Measurements from ENCODE around the gene RNF181. TPM values are rescaled to one million over a fixed set of nuclear protein-coding genes. Genes with fewer than 3 reads are reported as not detected.
A peak's percentile ranks its signal among the peaks of the same experiment; 100 is the strongest.

Gene RNF181
- total and polyA plus RNA-seq, 2 of the 8 experiments (the other 6 are each of a cell fraction or from before 2014, with no cell fraction given), result 97.2 to 514 TPM

GRCh38 chr2:85611217-85611704 is 15.7 kb downstream of the RNF181 start:
- no peak overlapping the region for H3K18ac ChIP-seq (ENCODE audit: extremely low read depth, low read length)
- H2AFZ ChIP-seq (ENCODE audit: low read length), result no peak overlapping the region
- no peak for FAIRE-seq
- H2BK15ac ChIP-seq (ENCODE audit: low read length), result no peak overlapping the region
- H3K27me3 ChIP-seq (replicated peaks in 1 of 4; ENCODE audit: control insufficient read depth in 3 of 4, extremely low read depth in 1 of 4, insufficient read depth in 3 of 4, low read length in 3 of 4), result no peaks in the 10 kb centered on the region
- H3K23ac ChIP-seq (ENCODE audit: insufficient read length), result no peak overlapping the region
- peak overlapping the region; percentile 56 for H4K91ac ChIP-seq (replicated peaks; ENCODE audit: insufficient read length, low read length)
- peak overlapping the region; percentile 31; the same call in 1 of the 2 replicates for H3K27ac ChIP-seq (ENCODE audit: low read depth, low read length)
- H2AK5ac ChIP-seq (ENCODE audit: low read depth, low read length), result no peak overlapping the region
- 11% methylated on average over 16 of the region's 24 CpGs; no CpG with 5 or more reads in 1 of the 2 experiments for WGBS, 2 experiments (ENCODE audit: extremely low coverage in 1 of 2, insufficient coverage in 1 of 2, insufficient read length in 1 of 2, insufficient replicate concordance in 2 of 2, low coverage in 1 of 2, low lambda C conversion rate in 2 of 2, missing lambda C conversion rate in 1 of 2)
- H3K79me2 ChIP-seq (ENCODE audit: control insufficient read depth in 1 of 2, insufficient read depth in 2 of 2, low read length in 2 of 2), result peaks cover 0 to 13% of the 10 kb centered on the region in 2 experiments; a peak in 2 of 4 replicates
- 0 out of 2 replicates have a peak overlapping the region, but pooled peaks have one; percentile 35 for H2BK5ac ChIP-seq (ENCODE audit: low read depth, low read length)
- no peak for DNase-seq (ENCODE audit: low read depth in 1 of 2, low spot score in 2 of 2)
- H4K8ac ChIP-seq (ENCODE audit: extremely low read depth, insufficient read depth, low read length), result peak overlapping the region; percentile 20; the same call in 1 of the 2 replicates
- peaks cover 4% of the 10 kb centered on the region; the same call in 1 of the 2 replicates for H3K23me2 ChIP-seq (ENCODE audit: low read depth, low read length)
- CTCF ChIA-PET (ENCODE audit: partially characterized antibody), result interaction anchor here (0.7 to 0.8 kb wide), 3 partner anchors 9 to 190 kb away, joined by 3 to 5 read pairs (median 3); no protein-coding TSS in a partner anchor
- no peak overlapping the region for H2BK120ac ChIP-seq (replicated peaks; ENCODE audit: low read depth, low read length)
- no peak overlapping the region for H2BK20ac ChIP-seq (ENCODE audit: low read length)
- H3K4me3 ChIP-seq (ENCODE audit: extremely low read depth in 1 of 4, insufficient read depth in 2 of 4, low read depth in 3 of 4, low read length in 4 of 4), result peak overlapping the region; percentile 78 to 87 (median 84)
- H3K4me1 ChIP-seq (replicated peaks in 1 of 4; ENCODE audit: control insufficient read depth in 3 of 4, insufficient read depth in 4 of 4, low read length in 3 of 4), result no peaks in the 10 kb centered on the region; a peak in 3 of 7 replicates
- peak overlapping the region in 3 of 4 experiments; percentile 30 to 83 (median 65); a peak in 6 of 7 replicates for H3K9ac ChIP-seq (replicated peaks in 1 of 4; ENCODE audit: extremely low read depth in 1 of 4, low read depth in 3 of 4, low read length in 3 of 4)
- H2BK12ac ChIP-seq (ENCODE audit: low read depth, low read length), result no peak overlapping the region
- H3K4me2 ChIP-seq (ENCODE audit: insufficient read depth in 1 of 2, low read depth in 2 of 2, low read length in 2 of 2), result peak overlapping the region; percentile 68 to 82
- peaks cover 0 to 11% of the 10 kb centered on the region in 2 experiments for H4K20me1 ChIP-seq (replicated peaks in 1 of 2; ENCODE audit: control insufficient read depth in 1 of 2, insufficient read depth in 2 of 2, low read length in 2 of 2)
- POLR2A ChIA-PET (ENCODE audit: partially characterized antibody), result interaction anchor here (0.7 to 7.9 kb wide), 24 partner anchors 8 to 495 kb away, joined by 3 to 95 read pairs (median 5); partner anchors contain the start of genes GGCX, MAT2A, POLR1A and PTCD3
- H3K56ac ChIP-seq (replicated peaks; ENCODE audit: insufficient read length, low read depth, low read length), result no peak overlapping the region
- no peaks in the 10 kb centered on the region; the same call in 1 of the 2 replicates for H3K79me1 ChIP-seq (ENCODE audit: low read depth, low read length)
- H3K36me3 ChIP-seq (ENCODE audit: control insufficient read depth in 2 of 4, insufficient read depth in 4 of 4, low read length in 3 of 4), result peaks cover 6 to 17% (median 14%) of the 10 kb centered on the region in 4 experiments; a peak in 6 of 8 replicates
- H4K5ac ChIP-seq (ENCODE audit: insufficient read length, low read depth, low read length), result peak overlapping the region; percentile 9
- H3K9me3 ChIP-seq (ENCODE audit: insufficient read depth in 2 of 2, low read depth in 1 of 2, low read length in 1 of 2), result no peaks in the 10 kb centered on the region
- no peak overlapping the region for H3K14ac ChIP-seq (ENCODE audit: insufficient read length)
- H3K4ac ChIP-seq (replicated peaks; ENCODE audit: insufficient read length, low read depth, low read length), result no peak overlapping the region
- TF ChIP-seq SIN3A (conservative IDR thresholded peaks at IDR 0.05 in 1 of 2, IDR thresholded peaks at IDR 0.05 in 1 of 2; ENCODE audit: low read depth in 1 of 2, low read length in 2 of 2) (no peak), TCF12 (IDR thresholded peaks at IDR 0.05; ENCODE audit: low read depth, low read length) (no peak), HDAC2 (IDR thresholded peaks at IDR 0.05; ENCODE audit: borderline replicate concordance in 1 of 2, low read depth in 2 of 2, low read length in 2 of 2) (no peak), SP1 (IDR thresholded peaks at IDR 0.05; ENCODE audit: low read depth, low read length) (no peak), KDM4A (IDR thresholded peaks at IDR 0.05; ENCODE audit: low read depth, low read length, severe bottlenecking) (no peak), BRCA1 (IDR thresholded peaks at IDR 0.05; ENCODE audit: low read depth, low read length) (no peak), JUN (IDR thresholded peaks at IDR 0.05; ENCODE audit: low read depth, low read length) (no peak), ATF2 (IDR thresholded peaks at IDR 0.05; ENCODE audit: low read length) (no peak), ZNF274 (IDR thresholded peaks at IDR 0.05; ENCODE audit: borderline replicate concordance, extremely low read depth, low read length) (no peak), SP4 (IDR thresholded peaks at IDR 0.05; ENCODE audit: low read length) (no peak)

All from H1 (cell line).